Muscle layer of duodenum (tissue), 2 donors: ENCODE results near the gene MPND.

Experiments
- H3K27ac ChIP-seq: one replicate; pipeline ENCODE4 v1.7.0; 2013; ENCODE audit warnings: mild to moderate bottlenecking, low read length
- H3K27me3 ChIP-seq: one replicate; pipeline ENCODE4 v1.7.0; 2013; ENCODE audit warnings: low read depth, mild to moderate bottlenecking, control low read depth, low read length
- H3K36me3 ChIP-seq, 2 donors: one replicate each; pipeline ENCODE4 v1.7.0; 2013; ENCODE audit warnings: low read length in 2 of 2, control low read depth in 1 of 2, mild to moderate bottlenecking in 1 of 2; ENCODE audit not compliant: insufficient read depth in 2 of 2, control insufficient read depth in 1 of 2
- H3K4me1 ChIP-seq, 2 donors: one replicate each; pipeline ENCODE4 v1.7.0; 2013; ENCODE audit warnings: low read length in 2 of 2, mild to moderate bottlenecking in 2 of 2, control low read depth in 1 of 2, moderate library complexity in 1 of 2; ENCODE audit not compliant: insufficient read depth in 2 of 2, control insufficient read depth in 1 of 2
- H3K4me3 ChIP-seq, 2 donors: one replicate each; pipeline ENCODE4 v1.7.0; 2013; ENCODE audit warnings: low read length in 2 of 2, low read depth in 1 of 2, mild to moderate bottlenecking in 1 of 2
- H3K9me3 ChIP-seq, 2 donors: one replicate each; pipeline ENCODE4 v1.7.0; 2013; ENCODE audit warnings: low read length in 2 of 2, control low read depth in 1 of 2, mild to moderate bottlenecking in 1 of 2; ENCODE audit not compliant: control insufficient read depth in 1 of 2
- donor health status: healthy.

MPND gene, protein sequence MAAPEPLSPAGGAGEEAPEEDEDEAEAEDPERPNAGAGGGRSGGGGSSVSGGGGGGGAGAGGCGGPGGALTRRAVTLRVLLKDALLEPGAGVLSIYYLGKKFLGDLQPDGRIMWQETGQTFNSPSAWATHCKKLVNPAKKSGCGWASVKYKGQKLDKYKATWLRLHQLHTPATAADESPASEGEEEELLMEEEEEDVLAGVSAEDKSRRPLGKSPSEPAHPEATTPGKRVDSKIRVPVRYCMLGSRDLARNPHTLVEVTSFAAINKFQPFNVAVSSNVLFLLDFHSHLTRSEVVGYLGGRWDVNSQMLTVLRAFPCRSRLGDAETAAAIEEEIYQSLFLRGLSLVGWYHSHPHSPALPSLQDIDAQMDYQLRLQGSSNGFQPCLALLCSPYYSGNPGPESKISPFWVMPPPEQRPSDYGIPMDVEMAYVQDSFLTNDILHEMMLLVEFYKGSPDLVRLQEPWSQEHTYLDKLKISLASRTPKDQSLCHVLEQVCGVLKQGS

DNA sequence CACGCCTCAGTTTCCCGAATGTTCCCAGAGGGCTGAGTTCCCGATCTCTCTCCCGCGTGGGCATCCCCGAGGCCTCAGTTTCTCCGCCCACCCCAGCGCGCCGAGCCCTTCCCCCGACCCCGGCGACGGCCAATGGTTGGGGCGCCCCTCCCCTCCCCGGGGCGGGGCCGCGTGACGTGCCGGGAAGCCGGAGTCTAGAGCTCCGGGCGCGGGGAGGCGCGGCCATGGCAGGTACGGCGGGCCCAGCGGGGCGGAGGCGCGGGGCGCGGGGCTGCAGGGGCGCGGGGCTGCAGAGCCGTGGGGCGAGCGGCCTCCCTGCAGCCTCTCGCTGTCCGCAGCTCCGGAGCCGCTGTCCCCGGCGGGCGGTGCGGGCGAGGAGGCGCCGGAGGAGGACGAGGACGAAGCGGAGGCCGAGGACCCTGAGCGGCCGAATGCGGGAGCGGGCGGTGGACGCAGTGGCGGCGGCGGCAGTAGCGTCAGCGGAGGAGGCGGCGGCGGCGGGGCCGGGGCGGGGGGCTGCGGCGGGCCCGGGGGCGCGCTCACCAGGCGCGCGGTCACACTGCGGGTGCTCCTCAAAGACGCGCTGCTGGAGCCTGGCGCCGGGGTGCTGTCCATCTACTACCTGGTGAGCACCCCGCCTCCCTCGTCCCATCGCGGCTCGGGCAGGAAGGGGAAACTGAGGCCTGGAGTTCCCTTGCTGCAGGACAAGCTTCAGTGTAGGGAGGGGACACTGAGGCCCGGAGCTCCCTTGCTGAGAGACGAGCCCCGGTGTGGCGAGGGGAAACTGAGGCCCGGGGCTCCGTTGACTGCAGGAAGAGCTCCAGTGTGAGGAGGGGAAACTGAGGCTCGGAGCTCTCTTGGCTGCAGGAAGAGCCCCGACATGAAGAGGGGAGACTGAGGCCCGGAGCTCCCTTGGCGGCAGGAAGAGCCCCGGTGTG is at the start of gene MPND:
Gene MPND, plus strand, starts transcription at position 193 of the 938 bp plus-strand sequence. Its CDS starts 32 bp downstream, at position 225.
- Histone ChIP-seq H3K4me3 (peak within 1 kb of the TSS; percentile 80 to 83), H3K9me3 (no peaks in the 10 kb centered on the region), H3K27ac (peak within 1 kb of the TSS; percentile 91), H3K36me3 (peaks cover 0 to 7% of the 10 kb centered on the region in 2 donors), H3K4me1 (peaks cover 0 to 11% of the 10 kb centered on the region in 2 donors), H3K27me3 (no peaks in the 10 kb centered on the region)

GRCh38 chr19:4294389-4294788 is 49.0 kb upstream of the MPND start:
- Histone ChIP-seq H3K27me3 (no peaks in the 10 kb centered on the region), H3K27ac (no peak overlapping the region), H3K36me3 (no peaks in the 10 kb centered on the region), H3K9me3 (no peaks in the 10 kb centered on the region), H3K4me3 (no peak overlapping the region), H3K4me1 (no peaks in the 10 kb centered on the region)

GRCh38 chr19:4295972-4296771 is 47.2 kb upstream of the MPND start:
- H3K36me3 ChIP-seq: no peaks in the 10 kb centered on the region

GRCh38 chr19:4297901-4298809 is 45.2 kb upstream of the MPND start:
- Histone ChIP-seq H3K27me3 (no peaks in the 10 kb centered on the region), H3K27ac (no peak overlapping the region), H3K4me3 (no peak overlapping the region), H3K4me1 (no peaks in the 10 kb centered on the region), H3K36me3 (no peaks in the 10 kb centered on the region), H3K9me3 (no peaks in the 10 kb centered on the region)

More at GRCh38 chr19:4295972-4296771, 47.2 kb upstream of the MPND start:
- Histone ChIP-seq H3K4me3 (no peak overlapping the region), H3K27ac (no peak overlapping the region), H3K9me3 (no peaks in the 10 kb centered on the region), H3K27me3 (no peaks in the 10 kb centered on the region), H3K4me1 (no peaks in the 10 kb centered on the region)

GRCh38 chr19:4298810-4299550 is 44.4 kb upstream of the MPND start:
- Histone ChIP-seq H3K27me3 (peaks cover 2% of the 10 kb centered on the region), H3K36me3 (no peaks in the 10 kb centered on the region), H3K9me3 (no peaks in the 10 kb centered on the region), H3K27ac (no peak overlapping the region), H3K4me3 (no peak overlapping the region), H3K4me1 (peaks cover 0 to under 1% of the 10 kb centered on the region in 2 donors)

DNA sequence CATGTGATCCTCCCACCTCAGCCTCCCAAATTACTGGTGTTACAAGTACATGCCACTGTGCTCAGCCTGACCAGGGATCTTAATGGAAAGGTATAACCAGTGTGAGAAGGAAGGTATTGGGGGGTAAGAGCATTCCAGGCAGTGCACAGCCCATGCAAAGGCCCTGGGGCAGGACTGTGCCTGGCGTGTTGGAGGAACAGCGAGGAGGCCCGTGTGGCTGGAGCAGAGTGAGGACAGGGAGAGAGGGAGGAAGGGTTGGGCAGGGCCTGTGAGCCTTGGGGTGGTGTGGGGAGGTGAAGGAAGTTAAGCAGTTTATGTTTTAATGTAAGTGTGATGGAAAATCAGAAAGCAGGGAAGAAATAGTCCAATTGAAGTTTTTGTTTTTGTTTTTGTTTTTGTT is 42.8 kb upstream of the MPND start:
- no peaks in the 10 kb centered on the region for H3K36me3 ChIP-seq
- no peak overlapping the region for H3K27ac ChIP-seq
- H3K4me3 ChIP-seq: no peak overlapping the region
- H3K4me1 ChIP-seq: peaks cover 0 to 8% of the 10 kb centered on the region in 2 donors
- H3K27me3 ChIP-seq: peaks cover 4% of the 10 kb centered on the region
- no peaks in the 10 kb centered on the region for H3K9me3 ChIP-seq

- Histone ChIP-seq H3K27ac (no peak overlapping the region), H3K9me3 (no peaks in the 10 kb centered on the region), H3K27me3 (peaks cover 4% of the 10 kb centered on the region), H3K4me3 (no peak overlapping the region), H3K4me1 (peaks cover 0 to 8% of the 10 kb centered on the region in 2 donors), H3K36me3 (no peaks in the 10 kb centered on the region)
These were observed 41.6 kb upstream of the MPND start for GRCh38 chr19:4301590-4302242.

- no peak within 1 kb of the TSS for H3K27ac ChIP-seq
- no peaks in the 10 kb centered on the region for H3K9me3 ChIP-seq
- peaks cover 4% of the 10 kb centered on the region for H3K27me3 ChIP-seq
- H3K4me3 ChIP-seq: no peak within 1 kb of the TSS
- H3K36me3 ChIP-seq: no peaks in the 10 kb centered on the region
- peaks cover 0 to 8% of the 10 kb centered on the region in 2 donors for H3K4me1 ChIP-seq
These were observed 41.1 kb upstream of the MPND start, which contains the start of gene TMIGD2 for GRCh38 chr19:4302243-4302640. Gene TMIGD2, minus strand, starts transcription at chr19:4302389. Its CDS starts 4 bp downstream, at chr19:4302385.

DNA sequence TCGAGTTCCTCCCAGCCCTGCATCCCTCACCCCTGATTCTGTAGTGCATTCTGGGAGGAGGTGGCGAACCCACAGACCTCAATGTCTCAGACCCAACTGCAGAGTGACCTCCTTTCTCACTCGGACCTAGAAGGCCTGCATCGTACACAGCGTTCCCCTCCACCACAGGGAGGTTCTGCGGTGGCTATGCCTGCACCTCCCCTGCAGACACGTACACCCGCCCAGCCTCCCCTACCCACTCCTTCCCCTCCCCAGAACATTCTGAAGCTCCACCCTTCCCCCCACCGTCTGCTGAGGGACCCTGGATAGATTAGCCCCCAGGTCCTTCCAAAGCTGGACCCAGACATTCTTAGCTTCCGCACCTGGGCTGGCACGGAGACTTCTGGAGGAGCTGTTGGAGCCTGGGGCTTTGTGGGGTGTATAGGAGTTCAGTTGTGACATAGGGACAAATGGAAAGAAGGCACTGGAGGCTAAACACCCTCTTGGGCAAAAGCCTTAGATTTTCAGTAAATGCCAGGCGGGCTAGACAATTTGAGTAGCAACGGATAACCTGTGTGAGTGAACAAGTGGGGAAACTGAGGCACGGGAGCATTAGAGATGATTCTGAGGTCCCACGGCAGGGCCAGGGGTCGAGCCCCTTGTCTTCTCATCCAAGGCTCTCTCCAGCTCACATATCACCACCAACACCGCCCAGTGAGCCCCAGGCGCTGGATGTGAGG is 39.4 kb upstream of the MPND start:
- H3K27me3 ChIP-seq: peaks cover 4% of the 10 kb centered on the region
- peak overlapping the region in 1 of 2 donors; percentile 44 for H3K4me3 ChIP-seq
- no peak overlapping the region for H3K27ac ChIP-seq
- H3K9me3 ChIP-seq: no peaks in the 10 kb centered on the region
- H3K36me3 ChIP-seq: no peaks in the 10 kb centered on the region
- H3K4me1 ChIP-seq: peaks cover 0 to 8% of the 10 kb centered on the region in 2 donors
